ENCODE measurements around the gene PAK3. TPM values are rescaled to one million over a fixed set of nuclear protein-coding genes. Genes with fewer than 3 reads are reported as not detected.

Gene PAK3
- polyA plus RNA-seq, 1 donor = 6.5 TPM

GRCh38 chrX:111131572-111131971 lies 35.6 kb downstream of the PAK3 start:
- no peak for DNase-seq

DNA sequence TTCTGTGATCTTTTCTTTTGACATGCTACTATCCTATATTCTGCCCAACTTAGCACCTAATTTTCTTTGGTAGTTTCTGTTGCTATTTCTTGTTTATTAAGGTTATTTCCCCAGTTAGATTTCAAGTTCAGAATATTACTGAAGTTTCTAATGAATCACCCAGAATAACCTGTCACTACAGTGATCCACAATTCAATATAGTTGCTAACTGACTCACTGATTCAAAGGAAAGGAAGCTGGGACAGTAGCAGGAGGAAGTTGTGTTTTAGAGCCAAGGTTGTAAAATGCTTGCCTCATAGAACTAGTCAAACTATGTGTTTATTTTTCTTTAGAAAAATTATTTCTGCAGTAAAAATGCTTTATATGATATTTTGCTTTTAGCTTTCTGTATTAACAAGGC lies 37.4 kb downstream of the PAK3 start:
- no peak for DNase-seq

- DNase-seq = no peak
Measured at GRCh38 chrX:111145878-111146277, 49.9 kb downstream of the PAK3 start.

DNA sequence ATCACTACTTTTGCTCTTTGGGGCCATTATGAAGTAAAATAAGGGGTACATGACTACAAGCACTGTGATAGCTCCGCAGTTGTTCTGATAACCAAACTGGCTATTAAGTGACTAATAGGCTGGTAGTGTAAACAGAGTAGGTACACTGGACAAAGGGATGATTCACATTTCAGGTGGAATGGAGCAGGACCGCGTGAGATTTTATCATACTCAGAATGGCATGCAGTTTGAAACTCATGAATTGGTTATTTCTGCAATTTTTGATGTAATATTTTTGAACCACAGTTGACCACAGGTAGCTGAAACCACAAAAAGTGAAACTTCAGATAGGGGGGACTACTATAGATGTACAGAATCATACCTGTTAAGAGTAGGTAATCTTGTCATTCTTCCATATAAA lies 55.8 kb downstream of the PAK3 start:
- no peak for DNase-seq

DNA sequence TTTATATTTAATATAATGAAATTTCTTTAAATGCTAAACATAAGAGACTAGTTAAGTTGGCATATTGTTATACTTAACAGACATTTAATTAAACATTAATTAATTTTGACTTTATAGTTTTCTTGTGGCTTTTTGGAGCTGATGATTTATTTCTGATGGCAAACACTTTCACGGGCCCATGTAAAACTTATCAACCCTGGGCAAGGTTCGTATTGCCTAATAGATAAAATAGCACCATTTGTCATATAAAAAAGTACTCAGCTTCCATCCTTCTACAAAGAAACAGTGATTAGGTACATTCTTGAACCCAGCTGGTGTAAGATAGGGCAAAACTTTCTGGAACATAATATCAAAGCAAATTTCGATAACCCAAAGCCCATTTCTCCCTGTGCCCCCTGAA lies 63.2 kb downstream of the PAK3 start:
- DNase-seq = no peak

DNA sequence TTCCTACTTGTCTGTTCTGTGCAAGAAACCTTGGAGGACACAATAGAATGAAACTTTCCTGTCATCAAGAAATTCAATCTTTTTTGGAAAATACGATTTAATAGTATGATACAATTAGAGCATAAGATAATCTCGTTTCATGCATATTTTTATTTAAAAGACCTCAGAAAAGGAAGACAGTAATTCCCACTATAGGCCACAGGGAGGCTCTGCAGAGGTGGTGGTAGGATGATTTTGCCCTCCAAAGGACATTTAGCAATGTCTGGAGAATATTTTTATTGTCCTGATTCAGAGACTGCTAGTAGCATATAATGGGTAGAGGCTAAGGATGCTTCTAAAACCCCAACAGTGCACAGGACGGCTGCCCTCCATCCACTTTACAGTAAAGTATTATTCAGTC lies 68.7 kb downstream of the PAK3 start:
- no peak for DNase-seq

GRCh38 chrX:111165902-111166301 lies 69.9 kb downstream of the PAK3 start:
- DNase-seq = no peak

- DNase-seq = no peak
Measured at GRCh38 chrX:111167334-111167733, 71.3 kb downstream of the PAK3 start.

DNA sequence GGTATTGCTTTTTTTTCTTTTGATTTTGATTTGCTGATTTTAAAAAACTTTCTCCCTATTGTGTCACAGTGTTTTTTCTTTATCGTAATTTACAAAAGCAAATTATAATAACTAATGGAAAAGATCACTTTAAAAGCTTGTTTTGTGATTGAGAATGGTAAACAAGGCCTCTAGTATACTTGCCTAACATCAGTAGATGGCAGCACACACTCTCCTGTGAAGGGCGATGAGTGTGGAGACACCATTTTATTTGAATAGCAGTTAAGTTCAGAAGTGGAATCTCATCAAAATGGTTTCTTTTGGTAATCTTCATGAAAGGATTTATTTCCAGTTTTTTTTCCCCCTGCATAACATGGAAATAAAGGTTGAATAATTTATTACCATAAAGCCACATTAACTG lies 72.3 kb downstream of the PAK3 start:
- peak; percentile 22 for DNase-seq

- no peak for DNase-seq
Measured at GRCh38 chrX:111169141-111169540, 73.2 kb downstream of the PAK3 start.

DNA sequence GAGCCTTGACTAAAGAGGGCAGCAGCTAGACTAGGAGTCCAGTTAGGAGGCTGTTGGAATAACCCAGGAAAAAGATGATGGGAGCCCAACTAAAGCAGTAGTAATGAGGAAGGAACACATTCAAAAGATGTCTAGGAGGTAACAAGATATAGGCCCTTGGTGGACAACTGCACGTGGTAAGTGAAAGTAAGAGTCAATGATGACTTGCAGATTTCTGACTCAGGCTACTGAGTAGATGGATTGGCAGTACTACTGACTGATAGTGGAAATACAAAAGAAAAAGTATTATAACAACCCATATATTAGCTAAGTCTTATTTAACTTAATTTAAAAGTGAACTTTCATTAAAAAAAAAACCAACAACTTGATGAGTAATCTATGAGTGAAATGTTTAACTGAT lies 74.0 kb downstream of the PAK3 start:
- no peak for DNase-seq

DNA sequence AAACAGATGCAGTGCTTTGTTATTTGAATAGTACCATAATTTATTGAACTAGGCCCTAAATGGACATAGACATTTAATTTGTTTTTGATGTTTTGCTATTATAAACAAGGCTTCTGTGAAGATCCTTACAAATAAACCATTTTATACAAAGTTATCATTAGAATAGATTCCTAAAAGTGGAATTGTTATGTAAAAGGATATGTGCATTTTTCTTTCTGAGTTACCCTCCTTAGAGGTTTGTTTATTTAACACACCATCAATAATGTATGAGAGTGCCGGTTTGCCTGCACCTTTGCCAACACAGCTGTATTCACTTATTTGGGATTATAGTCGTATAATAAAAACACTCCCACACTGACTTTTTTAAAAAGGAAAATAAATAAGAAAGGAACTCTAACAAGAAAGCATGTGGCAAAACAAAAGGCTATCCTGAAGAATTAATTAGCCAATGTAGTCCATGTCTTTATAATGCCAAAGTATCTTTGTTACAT lies 84.8 kb downstream of the PAK3 start:
- DNase-seq = no peak

- DNase-seq = no peak
Measured at GRCh38 chrX:111181951-111182350, 86.0 kb downstream of the PAK3 start.

- no peak for DNase-seq
Measured at GRCh38 chrX:111182997-111183396, 87.0 kb downstream of the PAK3 start.

DNA sequence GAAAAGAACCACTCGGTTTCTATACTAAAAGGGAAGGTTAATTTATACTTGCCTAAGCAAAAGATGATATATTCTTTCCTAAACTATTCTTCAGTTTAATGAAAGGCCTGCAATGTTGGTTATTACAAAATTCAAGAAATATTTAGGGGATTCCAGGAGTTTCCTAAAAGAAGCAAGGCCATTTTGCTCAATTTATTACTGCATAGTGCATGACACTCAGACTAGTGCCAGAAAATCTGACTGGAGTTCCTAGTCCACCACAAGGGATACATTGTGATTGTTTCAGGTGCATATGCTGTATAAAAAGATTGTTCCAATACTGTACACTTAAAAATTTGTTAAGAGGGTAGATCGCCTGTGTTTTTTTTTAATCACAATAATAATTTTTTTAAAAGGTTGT lies 95.6 kb downstream of the PAK3 start:
- no peak for DNase-seq

- DNase-seq = no peak
Measured at GRCh38 chrX:111199505-111199904, 103.5 kb downstream of the PAK3 start.

DNA sequence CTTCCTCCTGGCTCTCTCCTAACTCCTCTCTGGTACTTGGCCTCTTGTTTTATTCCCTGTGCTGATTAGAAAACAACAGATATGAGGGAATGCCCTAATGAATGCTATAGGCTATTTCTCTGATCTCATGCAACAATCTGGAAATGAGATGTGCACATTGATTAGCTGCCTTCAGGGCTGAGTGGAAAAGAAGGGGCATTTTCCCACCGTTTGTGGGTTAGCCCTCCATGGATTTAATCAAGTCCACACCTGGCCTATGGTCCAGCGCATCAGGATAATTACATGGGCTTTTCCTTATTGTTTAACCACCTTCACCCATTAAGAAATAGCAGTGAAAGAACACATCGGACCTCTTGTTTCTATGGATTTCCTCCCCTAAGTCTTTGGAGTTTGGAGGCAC lies 104.3 kb downstream of the PAK3 start:
- no peak for DNase-seq

DNA sequence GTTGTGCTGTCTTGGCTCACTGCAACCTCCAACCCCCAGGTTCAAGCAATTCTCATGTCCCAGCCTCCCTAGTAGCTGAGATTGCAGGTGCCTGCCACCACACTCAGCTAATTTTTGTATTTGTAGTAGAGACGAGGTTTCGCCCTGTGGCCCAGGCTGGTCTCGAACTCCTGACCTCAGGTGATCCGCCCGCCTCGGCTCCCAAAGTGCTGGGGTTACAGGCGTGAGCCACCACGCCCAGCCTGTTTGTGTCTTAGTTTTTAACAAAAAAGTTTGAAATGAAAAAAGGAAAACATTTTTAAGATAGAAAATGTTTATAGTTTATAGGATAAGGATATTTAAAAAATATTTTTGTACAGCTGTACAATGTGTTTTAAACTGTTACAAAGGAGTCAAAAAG lies 111.9 kb downstream of the PAK3 start:
- DNase-seq = no peak

GRCh38 chrX:111216293-111216801 lies 120.4 kb downstream of the PAK3 start:
- no peak for DNase-seq

DNA sequence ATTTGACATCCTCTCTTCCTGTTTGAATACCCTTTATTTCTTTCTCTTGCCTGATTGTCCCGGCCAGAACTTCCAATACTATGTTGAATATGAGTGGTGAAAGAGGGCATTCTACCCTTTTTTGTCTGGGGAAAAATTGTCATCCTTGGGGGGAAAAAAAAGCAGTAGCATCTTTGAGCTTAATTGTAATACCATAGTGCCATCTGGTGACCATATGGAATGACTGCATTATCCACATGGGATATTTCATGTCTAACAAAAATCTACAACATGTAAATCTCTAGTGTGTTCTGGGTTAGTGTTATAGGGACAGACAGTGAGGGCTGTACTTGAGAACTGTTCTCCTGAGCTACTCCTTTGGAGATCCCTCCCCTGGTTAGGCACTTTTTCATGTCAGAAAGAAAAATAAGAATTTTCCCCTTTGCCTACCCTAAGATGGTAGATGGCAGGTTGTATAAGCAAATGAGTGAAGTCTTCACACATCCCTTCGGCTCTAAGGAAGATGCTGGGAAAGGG lies 148.3 kb downstream of the PAK3 start:
- peak; percentile 8 for DNase-seq

- DNase-seq = no peak
Measured at GRCh38 chrX:111254896-111255693, 159.1 kb downstream of the PAK3 start.

GRCh38 chrX:111257733-111258132 lies 161.7 kb downstream of the PAK3 start:
- no peak for DNase-seq

GRCh38 chrX:111259559-111259958 lies 163.6 kb downstream of the PAK3 start:
- no peak for DNase-seq

- no peak for DNase-seq
Measured at GRCh38 chrX:111260451-111260850, 164.5 kb downstream of the PAK3 start.
